ENCODE data around the gene FBRS. TPM values are rescaled to one million over a fixed set of nuclear protein-coding genes. Genes with fewer than 3 reads are reported as not detected.
A peak's percentile ranks its signal among the peaks of the same experiment; 100 is the strongest.

The FBRS gene
- total RNA-seq, 1 experiment from 2014 or later: 16.8 TPM

GRCh38 chr16:30698139-30698815, 40.0 kb downstream of the FBRS start:
- peaks cover 46% of the 10 kb centered on the region for H3K27me3 Mint-ChIP-seq (ENCODE audit: low read depth)
- H4K91ac ChIP-seq (ENCODE audit: insufficient read length, low read depth, low read length): no peak overlapping the region
- peak overlapping the region; percentile 99 for H3K18ac ChIP-seq (ENCODE audit: insufficient read length, low read depth, low read length)
- peak overlapping the region; percentile 88 for H3K27ac ChIP-seq (ENCODE audit: insufficient read length, low read depth, low read length)
- H2AK5ac ChIP-seq (ENCODE audit: insufficient read length, low read length): no peak overlapping the region
- H3K4me3 Mint-ChIP-seq: peak overlapping the region; percentile 91 to 97
- peak overlapping the region; percentile 97 for H3K9ac ChIP-seq (ENCODE audit: extremely low read depth, insufficient read length, low read length)
- H3K9me3 ChIP-seq (ENCODE audit: control insufficient read depth, low read depth, low read length): no peaks in the 10 kb centered on the region
- H4K8ac ChIP-seq (replicated peaks; ENCODE audit: insufficient read length, low read depth, low read length): no peak overlapping the region
- H2BK15ac ChIP-seq (ENCODE audit: low read depth, low read length): no peak overlapping the region
- peaks cover 16 to 25% of the 10 kb centered on the region in 2 experiments for H3K4me1 Mint-ChIP-seq
- peak overlapping the region; percentile 100 for H3K27ac Mint-ChIP-seq
- peak overlapping the region; percentile 82 for H2BK5ac ChIP-seq (ENCODE audit: insufficient read length, low read length)
- no peak overlapping the region for H3K56ac ChIP-seq (ENCODE audit: insufficient read length, low read depth, low read length)
- H3K36me3 Mint-ChIP-seq (ENCODE audit: insufficient read depth in 1 of 3, low read depth in 3 of 3): peaks cover 11 to 32% (median 27%) of the 10 kb centered on the region in 3 experiments
- H3K4me2 ChIP-seq (ENCODE audit: insufficient read depth, insufficient read length, low read length): peak overlapping the region; percentile 95
- H3K4ac ChIP-seq (ENCODE audit: low read depth, low read length): no peak overlapping the region; the same call in 1 of the 2 replicates
- DNase-seq: peak; percentile 99
- peaks cover 7% of the 10 kb centered on the region for H3K79me1 ChIP-seq (ENCODE audit: insufficient read depth, low read depth, low read length, poor library complexity, severe bottlenecking)
- no peak overlapping the region for H2BK12ac ChIP-seq (ENCODE audit: insufficient read length, low read depth, low read length)
- peaks cover 2% of the 10 kb centered on the region for H4K20me1 ChIP-seq (ENCODE audit: control insufficient read depth, insufficient read depth, insufficient read length)
- peaks cover 9% of the 10 kb centered on the region for H3K23me2 ChIP-seq (ENCODE audit: insufficient read length, low read depth, low read length, poor library complexity, severe bottlenecking)
- H2BK120ac ChIP-seq (ENCODE audit: low read depth, low read length, poor library complexity, severe bottlenecking): no peak overlapping the region
- no peak overlapping the region for H2BK20ac ChIP-seq (ENCODE audit: low read depth, low read length, poor library complexity, severe bottlenecking)
- peaks cover 9% of the 10 kb centered on the region; the same call in 1 of the 2 replicates for H3K79me2 ChIP-seq (ENCODE audit: insufficient read depth, low read length)
- H2AFZ ChIP-seq (ENCODE audit: low read length): no peak overlapping the region
- no peak overlapping the region for H3K23ac ChIP-seq (ENCODE audit: insufficient read length, low read depth, low read length)
- no peaks in the 10 kb centered on the region for H3K9me3 Mint-ChIP-seq
- no CpG with 5 or more reads among the region's 76 CpGs for WGBS (ENCODE audit: extremely low coverage, insufficient read length, low lambda C conversion rate)
- TF ChIP-seq CTCF (conservative IDR thresholded peaks at IDR 0.05): no peak
- peaks cover 3% of the 10 kb centered on the region; the same call in 1 of the 2 replicates for H3K4me1 ChIP-seq (ENCODE audit: insufficient read depth, low read length)
- peak overlapping the region; percentile 88 for H4K5ac ChIP-seq (ENCODE audit: insufficient read length, low read depth, low read length)
- H3K14ac ChIP-seq (ENCODE audit: insufficient read depth, low read length): peak overlapping the region; percentile 98
- H3K27me3 ChIP-seq (ENCODE audit: insufficient read depth, low read length): peaks cover 17% of the 10 kb centered on the region; the same call in 1 of the 2 replicates
- H3T11ph ChIP-seq (ENCODE audit: low read length): no peak overlapping the region

Data from H9 (cell line).